OCI-LY7 (cell line): Measurements from ENCODE around the gene SLC30A7. TPM values are rescaled to one million over a fixed set of nuclear protein-coding genes. Genes with fewer than 3 reads are reported as not detected.

Experiments
- BruUV-seq: library from RNA; stranded (reverse); fragments of 400-500 nt; replicated peaks from 2 replicates; lab custom pipeline; 2021; lab: Mats Ljungman, UMichigan
- CTCF ChIA-PET: fragments of 300-600 bp; sonication (Branson Sonifier 250); formaldehyde crosslinking; loops from one replicate; lab custom pipeline; 2022; ENCODE audit warnings: antibody characterized with exemption; ENCODE audit not compliant: unreplicated experiment; lab: Charles Lee
- POLR2A ChIA-PET: fragments of 300-600 bp; sonication (Branson Sonifier 250); formaldehyde crosslinking; loops from one replicate; lab custom pipeline; 2022; ENCODE audit warnings: antibody characterized with exemption; lab: Charles Lee
- DNase-seq: peaks from one replicate; pipeline ENCODE4 v3.0.0-alpha.2; 2015; ENCODE audit warnings: low spot score
- H2AFZ ChIP-seq: fragments of 200-600 bp; sonication (generic), shearing (Covaris generic); 2 replicates; pipeline ENCODE4 v1.6.1; 2014; ENCODE audit warnings: mild to moderate bottlenecking, antibody characterized with exemption, low read length, moderate library complexity
- H3K27ac ChIP-seq: fragments of 200-600 bp; sonication (generic); 2 replicates; pipeline ENCODE4 v1.5.1; 2014; ENCODE audit warnings: mixed run types, low read depth, mild to moderate bottlenecking, moderate library complexity, low read length, inconsistent platforms; ENCODE audit not compliant: poor library complexity, severe bottlenecking
- H3K36me3 ChIP-seq: fragments of 200-600 bp; sonication (generic); 2 replicates; pipeline ENCODE4 v1.6.1; 2014; ENCODE audit warnings: mild to moderate bottlenecking, antibody characterized with exemption, low read length, moderate library complexity, mixed read lengths; ENCODE audit not compliant: insufficient read depth
- H3K4me1 ChIP-seq: fragments of 200-600 bp; sonication (generic); 2 replicates; pipeline ENCODE4 v1.5.1; 2014; ENCODE audit warnings: mild to moderate bottlenecking, low read length; ENCODE audit not compliant: insufficient read depth, poor library complexity, severe bottlenecking
- H3K4me2 ChIP-seq: fragments of 200-600 bp; sonication (generic); 2 replicates; pipeline ENCODE4 v1.6.1; 2014; ENCODE audit warnings: mild to moderate bottlenecking, low read length
- H3K4me3 ChIP-seq: fragments of 200-600 bp; sonication (generic); 2 replicates; pipeline ENCODE4 v1.5.1; 2014; ENCODE audit warnings: mild to moderate bottlenecking, low read depth, low read length; ENCODE audit not compliant: poor library complexity, severe bottlenecking
- H3K79me2 ChIP-seq: fragments of 200-600 bp; sonication (generic); 2 replicates; pipeline ENCODE4 v1.6.1; 2016; ENCODE audit warnings: low read depth, mild to moderate bottlenecking, low read length, moderate library complexity, mixed read lengths; ENCODE audit not compliant: insufficient read depth
- H3K9me2 ChIP-seq: fragments of 200-600 bp; sonication (generic); 2 replicates; pipeline ENCODE4 v1.6.1; 2016; ENCODE audit warnings: mild to moderate bottlenecking, low read length, mixed read lengths; ENCODE audit not compliant: insufficient read depth
- H3K9me3 ChIP-seq: fragments of 200-600 bp; sonication (generic); 2 replicates; pipeline ENCODE4 v1.6.1; 2014; ENCODE audit warnings: mild to moderate bottlenecking, mixed run types, low read length, mixed read lengths
- H4K20me1 ChIP-seq: fragments of 200-600 bp; sonication (generic); 2 replicates; pipeline ENCODE4 v1.6.1; 2014; ENCODE audit warnings: mild to moderate bottlenecking, antibody characterized with exemption, low read length, moderate library complexity, mixed read lengths; ENCODE audit not compliant: insufficient read depth
- CTCF ChIP-seq: fragments of 200-600 bp; sonication (generic); conservative IDR thresholded peaks from 2 replicates; pipeline ENCODE4 v1.5.1; 2014; ENCODE audit warnings: mild to moderate bottlenecking, antibody characterized with exemption, low read length, moderate library complexity, mixed read lengths
- EZH2phosphoT487 ChIP-seq: fragments of 200-600 bp; sonication (generic); IDR thresholded peaks from 2 replicates; pipeline ENCODE4 v1.6.1; 2018; ENCODE audit warnings: low read depth, borderline replicate concordance, mild to moderate bottlenecking, mixed run types, antibody characterized with exemption, low read length, moderate library complexity, mixed read lengths
- intact Hi-C: fragments of 100-400 bp; cut with micrococcal nuclease; formaldehyde crosslinking; loops from one replicate; pipeline ENCODE4 v1.10.0; 2022; ENCODE audit not compliant: unreplicated experiment
- total RNA-seq, 2 experiments: library from RNA; depleted of rRNA in 1 of 2; stranded (reverse); fragments of >200 nt in 1 of 2; shearing (Covaris generic) in 1 of 2; gene quantifications; 2 replicates each; pipeline ENCODE4 v1.2.3, GENCODE V29; 2014 to 2022

SLC30A7 gene
- total RNA-seq, 2 experiments from 2014 or later, result 8.6 to 15.3 TPM

GRCh38 chr1:101000131-101000873 is 104.4 kb downstream of the SLC30A7 start:
- no peaks in the 10 kb centered on the region for H3K79me2 ChIP-seq
- no TSS peak for BruUV-seq
- ChIA-PET POLR2A (no interaction called here), CTCF (no interaction called here)
- H3K4me2 ChIP-seq, result no peak overlapping the region
- intact Hi-C loops, result no loop called here
- no peak overlapping the region for H3K4me3 ChIP-seq
- no peaks in the 10 kb centered on the region for H4K20me1 ChIP-seq
- no peaks in the 10 kb centered on the region for H3K9me2 ChIP-seq
- DNase-seq, result no peak
- H3K36me3 ChIP-seq, result peaks cover 73% of the 10 kb centered on the region
- H3K27ac ChIP-seq, result no peak overlapping the region
- H3K4me1 ChIP-seq, result peaks cover 8% of the 10 kb centered on the region
- TF ChIP-seq CTCF, result no peak
- TF ChIP-seq EZH2phosphoT487, result no peak
- H3K9me3 ChIP-seq, result no peaks in the 10 kb centered on the region
- H2AFZ ChIP-seq, result no peak overlapping the region

- no TSS peak for BruUV-seq
These were observed 106.7 kb downstream of the SLC30A7 start for GRCh38 chr1:101002551-101002950.

More at GRCh38 chr1:101002551-101002950, 106.7 kb downstream of the SLC30A7 start:
- H3K4me3 ChIP-seq, result no peak overlapping the region
- H3K36me3 ChIP-seq, result peaks cover 74% of the 10 kb centered on the region
- no peaks in the 10 kb centered on the region for H3K9me2 ChIP-seq
- H3K4me2 ChIP-seq, result no peak overlapping the region
- H3K27ac ChIP-seq, result no peak overlapping the region
- no peaks in the 10 kb centered on the region for H3K9me3 ChIP-seq
- CTCF ChIA-PET, result no interaction called here
- POLR2A ChIA-PET, result interaction anchor here (0.5 to 1.9 kb wide), 4 partner anchors 10 to 908 kb away, joined by 3 to 9 read pairs (median 4); no protein-coding TSS in a partner anchor
- intact Hi-C loops, result no loop called here
- peaks cover 8% of the 10 kb centered on the region for H3K4me1 ChIP-seq
- TF ChIP-seq CTCF (no peak), EZH2phosphoT487 (no peak)
- no peak overlapping the region for H2AFZ ChIP-seq
- H3K79me2 ChIP-seq, result no peaks in the 10 kb centered on the region
- H4K20me1 ChIP-seq, result 0 out of 2 replicates have a peak, but pooled peaks cover 4% of the 10 kb centered on the region
- peak; percentile 5 for DNase-seq
